NOMO-1 (cell line): Measurements from ENCODE around the gene ARHGEF9.

ENCODE experiments used
- DNase-seq, 2 experiments: peaks; one replicate each; lab custom pipeline; 2025; ENCODE audit not compliant: unreplicated experiment in 2 of 2; lab: John Stamatoyannopoulos, UW

Gene ARHGEF9

DNA sequence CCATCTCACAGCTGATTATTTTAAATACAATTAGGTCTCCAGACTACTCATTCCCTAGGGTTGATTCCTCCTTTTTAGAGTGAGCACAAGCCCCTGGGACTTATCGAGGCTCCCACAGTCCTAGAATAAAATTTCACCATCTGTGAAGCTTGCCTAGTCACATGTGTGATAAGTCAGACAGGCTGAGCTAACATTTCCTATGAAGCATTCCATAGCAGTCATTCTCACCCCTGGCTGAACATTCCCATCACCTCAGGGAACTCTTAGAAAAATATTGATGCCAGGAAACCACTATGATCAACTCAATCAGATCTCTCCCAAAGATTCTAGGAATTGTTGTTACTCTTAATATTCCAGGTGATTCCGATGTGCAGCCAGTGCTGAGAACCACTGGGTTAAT, 37.7 kb downstream of the ARHGEF9 start:
- no peak for DNase-seq

DNA sequence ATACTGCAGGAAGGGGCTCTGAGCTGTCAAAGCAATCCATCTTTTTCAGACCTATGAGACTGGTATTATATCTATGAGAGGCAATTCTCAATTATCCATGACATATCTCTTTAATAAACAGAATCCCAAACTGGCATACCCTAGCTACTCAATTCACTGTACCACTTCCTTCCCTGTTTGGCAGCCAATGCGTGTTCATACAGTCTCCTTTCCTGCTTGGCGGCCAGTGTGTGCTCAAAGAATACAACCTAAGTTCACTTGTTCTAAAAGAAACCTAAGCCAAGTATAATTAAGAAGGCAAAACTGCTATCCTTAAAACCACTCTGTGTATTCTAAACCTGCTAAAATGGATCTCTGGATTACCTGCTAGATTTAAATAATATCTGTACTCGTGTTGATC, 38.3 kb downstream of the ARHGEF9 start:
- no peak for DNase-seq

DNA sequence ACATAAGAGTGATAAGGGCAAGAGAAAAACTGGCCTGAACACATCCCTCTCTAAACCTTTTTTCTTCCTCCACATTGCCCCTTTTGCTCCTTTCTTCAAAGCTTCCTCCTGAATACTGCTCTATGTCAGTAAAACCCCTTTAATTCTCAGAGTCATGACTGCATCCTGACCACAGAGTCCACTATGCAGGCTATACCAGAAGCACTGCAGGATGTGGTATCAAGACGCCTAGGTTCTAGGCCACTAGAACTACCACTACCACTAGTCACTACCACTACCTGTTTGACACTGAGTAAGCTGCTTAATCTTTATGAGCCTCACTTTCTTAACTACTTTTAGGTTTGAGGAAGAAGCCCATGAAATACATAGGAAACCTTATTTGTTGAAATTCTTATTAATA, 38.7 kb downstream of the ARHGEF9 start:
- peak in 1 of 2 experiments; percentile 0 for DNase-seq

DNA sequence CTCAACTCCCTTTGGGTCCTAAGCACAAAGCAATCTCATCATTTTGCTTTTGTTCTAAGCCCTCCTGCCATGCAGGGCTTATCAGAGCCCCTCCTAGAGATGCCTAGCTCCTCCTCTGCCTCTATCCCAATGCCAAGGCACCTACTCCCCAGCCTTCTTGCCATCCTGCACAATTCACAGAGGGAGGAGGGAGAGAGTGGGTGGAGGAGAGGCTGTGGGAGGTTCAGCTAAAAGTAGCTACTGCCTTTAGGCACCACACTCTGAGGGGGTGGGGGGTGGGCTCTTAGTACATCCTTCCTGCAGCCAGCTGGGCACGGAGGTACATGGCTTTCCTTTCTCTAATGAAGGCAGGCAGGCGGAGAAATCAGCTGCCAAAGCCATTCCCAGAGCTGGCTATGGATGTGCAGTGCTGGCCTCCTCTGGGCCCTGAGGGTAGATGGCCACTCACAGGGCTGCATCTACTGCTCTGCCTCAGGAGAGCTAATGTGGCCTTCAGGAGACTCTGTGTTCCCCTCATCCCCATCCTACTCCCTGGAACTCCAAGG, 40.1 kb downstream of the ARHGEF9 start:
- no peak for DNase-seq

DNA sequence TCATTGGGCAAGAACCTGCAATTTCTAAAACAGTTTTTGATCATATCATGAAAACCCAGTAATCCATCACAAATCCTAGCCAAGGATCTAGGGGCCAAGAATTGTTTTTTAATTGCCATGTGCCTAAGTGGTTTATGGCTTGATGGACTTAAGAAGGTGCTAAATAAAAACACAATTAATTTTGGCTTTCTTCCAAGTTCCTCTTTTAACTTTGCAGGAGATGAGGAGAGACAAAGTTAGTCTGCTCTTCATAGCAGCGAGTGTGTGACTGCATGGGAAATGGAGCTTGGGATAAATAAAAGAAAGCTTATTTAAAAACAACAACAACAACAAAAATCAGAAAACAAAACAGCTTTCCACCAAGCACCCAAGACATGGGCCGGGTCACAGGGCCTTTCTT, 41.4 kb downstream of the ARHGEF9 start:
- peak in 1 of 2 experiments; percentile 1 for DNase-seq

DNA sequence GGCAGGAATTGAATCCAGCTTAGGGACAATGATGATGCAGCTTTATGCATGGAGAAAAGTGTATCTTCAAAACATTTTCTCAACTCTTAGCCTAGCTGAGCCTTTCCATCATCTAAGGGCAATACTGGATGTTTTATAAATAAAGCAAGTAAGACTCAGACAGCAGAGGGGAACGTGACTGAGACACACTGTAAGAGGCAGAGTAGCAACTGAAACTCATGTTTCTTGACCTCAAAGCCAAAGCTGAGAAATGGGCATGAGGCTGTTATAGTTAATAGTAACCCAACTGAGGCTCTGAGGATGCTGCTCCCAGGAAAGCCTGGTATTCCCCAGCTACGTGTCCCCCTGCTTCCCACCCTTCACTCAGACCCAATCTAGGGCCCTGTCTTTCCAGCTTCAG, 44.6 kb downstream of the ARHGEF9 start:
- no peak for DNase-seq

DNA sequence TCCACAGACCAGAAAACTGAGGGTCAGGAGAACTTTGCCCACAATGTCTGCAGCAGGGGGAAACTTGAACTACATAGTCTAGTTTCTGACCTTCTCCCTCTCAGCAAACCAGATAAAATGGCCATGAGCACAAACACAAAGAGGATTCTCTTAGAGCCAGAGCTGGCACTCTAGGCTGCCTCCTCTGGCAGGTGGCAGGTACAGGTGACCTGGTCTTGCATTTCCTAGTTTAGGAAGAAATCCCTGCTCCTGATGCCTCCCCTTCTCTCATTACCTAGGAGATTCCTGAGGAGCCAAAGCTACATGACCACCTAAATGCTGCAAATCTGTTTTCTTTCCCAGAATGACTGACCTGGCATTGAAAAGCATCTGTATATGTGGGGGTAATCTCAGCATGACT, 45.1 kb downstream of the ARHGEF9 start:
- no peak for DNase-seq

DNA sequence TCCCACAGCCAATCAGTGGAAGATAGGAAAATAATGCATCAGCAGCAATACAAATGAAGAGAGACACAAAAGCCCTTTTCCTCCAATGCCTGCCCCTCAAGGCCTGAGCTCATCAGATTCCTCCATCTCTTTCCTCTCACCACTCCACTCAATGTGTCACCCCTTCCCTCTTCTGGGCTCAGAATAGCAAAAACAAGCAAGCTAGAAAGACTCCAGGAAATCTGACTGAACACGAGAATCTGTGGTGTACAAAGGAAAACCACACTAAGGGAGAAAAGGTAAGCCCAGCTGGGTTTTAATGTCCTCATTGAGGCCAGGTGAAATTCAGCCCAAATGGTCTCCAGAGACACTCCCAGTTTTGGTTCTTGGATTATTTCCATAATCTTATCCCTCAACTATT, 46.3 kb downstream of the ARHGEF9 start:
- DNase-seq: no peak

DNA sequence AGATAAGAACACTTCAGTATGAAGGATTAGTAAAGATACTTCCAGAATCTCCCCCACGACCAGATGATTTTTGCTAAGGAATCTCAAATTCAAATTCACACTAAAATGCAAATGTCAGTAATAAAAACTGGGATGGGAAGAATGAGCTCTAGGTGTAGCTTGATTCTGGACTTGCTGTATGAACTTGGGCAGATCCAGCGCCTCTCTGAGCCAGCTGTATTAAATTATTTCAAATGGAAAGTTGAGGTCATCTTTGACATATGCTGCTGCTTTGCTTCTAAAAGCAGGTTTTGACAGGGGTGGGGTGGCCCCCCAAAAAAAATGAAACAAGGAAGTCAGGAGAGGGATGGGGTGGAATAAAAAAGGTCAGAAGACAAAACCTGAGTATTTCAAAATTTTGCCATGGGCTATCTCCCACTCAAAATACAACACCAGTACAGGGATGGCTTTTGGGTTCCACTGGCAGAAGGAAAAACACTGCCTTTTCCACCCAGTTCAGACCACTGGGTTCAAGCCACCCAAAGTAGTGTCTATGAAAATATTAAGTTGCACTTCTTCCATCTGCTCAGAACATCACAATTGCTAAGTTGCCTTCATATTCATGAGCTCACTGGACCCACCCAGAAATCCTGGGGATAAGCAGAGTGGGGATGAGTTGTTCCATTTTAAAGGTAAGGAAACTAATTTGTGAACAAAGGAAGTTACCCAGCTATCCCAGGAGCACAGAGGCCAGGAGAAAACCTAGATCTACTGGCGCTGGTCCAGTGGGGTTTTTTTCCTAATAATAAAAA, 47.7 kb downstream of the ARHGEF9 start:
- DNase-seq: no peak

DNA sequence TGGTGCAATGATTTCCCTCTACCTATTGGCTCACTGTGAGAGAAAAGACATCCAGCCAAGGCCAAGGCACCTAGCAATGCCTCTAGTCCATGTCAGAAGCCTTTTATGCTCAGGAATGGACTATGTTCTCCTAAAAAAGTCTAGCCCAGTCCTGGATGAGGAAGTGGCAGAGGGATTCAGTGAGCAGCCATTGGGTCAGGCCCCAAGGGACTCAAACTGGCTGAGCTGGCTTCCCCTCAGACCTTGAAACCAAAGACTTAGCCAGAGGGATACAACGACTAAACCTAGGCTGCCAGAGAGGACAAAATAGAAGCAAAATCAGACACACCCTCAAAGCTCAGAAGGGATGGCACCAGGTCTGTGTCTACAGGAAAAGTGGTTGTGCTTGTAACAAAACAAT, 49.1 kb downstream of the ARHGEF9 start:
- DNase-seq: no peak

DNA sequence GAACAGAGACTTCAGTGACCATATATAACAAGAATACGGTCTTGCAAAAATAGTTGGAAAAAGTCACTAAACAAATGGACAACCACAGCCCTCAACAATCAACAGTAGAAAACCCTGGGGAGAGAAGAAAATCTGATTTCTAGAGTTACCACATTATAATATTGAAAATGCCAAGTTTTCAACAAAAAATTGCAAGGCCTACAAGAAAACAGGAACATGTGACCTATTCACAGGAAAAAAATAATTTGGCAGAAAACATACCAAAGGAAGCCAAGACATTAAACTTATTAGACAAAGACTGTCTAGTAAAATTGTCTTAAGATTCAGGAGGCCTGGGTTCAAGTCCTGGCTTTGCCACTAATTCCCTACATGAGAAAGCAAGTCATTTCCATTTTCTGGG, 64.7 kb downstream of the ARHGEF9 start:
- no peak for DNase-seq

DNA sequence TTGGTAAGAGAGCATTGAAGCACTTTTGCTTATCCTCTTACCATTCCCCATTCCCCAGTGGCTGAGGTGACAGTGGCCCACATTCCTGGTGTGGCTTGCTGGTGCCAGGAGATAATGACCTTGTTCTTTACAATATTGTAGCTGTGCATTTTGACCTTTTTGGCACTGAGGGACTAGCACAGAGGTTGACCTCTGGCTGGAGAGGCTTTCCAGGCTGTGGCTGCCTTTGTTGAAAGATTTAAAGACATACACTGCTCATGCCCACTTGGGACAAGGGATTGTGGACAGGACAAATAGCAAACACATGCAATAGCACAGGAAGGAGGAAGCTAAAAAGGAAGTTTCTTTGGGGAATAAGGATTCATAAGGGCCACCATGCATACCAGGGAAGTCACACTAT, 65.4 kb downstream of the ARHGEF9 start:
- DNase-seq: no peak

DNA sequence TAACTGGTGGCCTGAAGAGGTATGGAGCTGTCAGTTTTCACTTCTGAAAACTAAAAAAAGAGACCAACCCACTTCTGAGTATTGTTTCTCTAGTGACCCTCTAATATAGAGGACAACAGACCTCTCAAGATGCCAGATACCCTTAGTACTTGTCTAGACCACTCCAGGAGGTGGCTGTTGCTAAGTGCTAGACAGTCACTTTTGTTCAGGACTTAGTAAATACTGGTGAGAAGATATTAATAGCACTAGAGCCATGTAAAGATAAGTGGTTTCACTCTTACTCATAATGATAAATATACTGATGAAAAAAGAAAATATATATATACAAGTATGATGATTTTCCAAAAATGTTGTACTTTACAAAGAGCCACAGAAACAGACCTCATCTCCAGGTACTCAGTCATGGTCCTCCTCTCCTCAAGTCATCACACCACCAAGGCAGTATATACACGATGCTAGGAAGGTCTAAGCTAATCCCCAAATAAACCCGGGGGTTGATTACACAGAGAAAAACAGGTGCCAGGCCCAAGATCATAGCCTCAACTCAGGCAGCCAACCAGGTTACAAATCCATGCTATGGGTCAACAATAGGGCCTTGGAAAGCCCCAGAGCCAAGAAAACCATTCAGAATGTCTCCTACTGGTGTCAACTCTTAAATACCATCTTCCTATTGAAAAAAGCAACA, 66.9 kb downstream of the ARHGEF9 start:
- DNase-seq: no peak

DNA sequence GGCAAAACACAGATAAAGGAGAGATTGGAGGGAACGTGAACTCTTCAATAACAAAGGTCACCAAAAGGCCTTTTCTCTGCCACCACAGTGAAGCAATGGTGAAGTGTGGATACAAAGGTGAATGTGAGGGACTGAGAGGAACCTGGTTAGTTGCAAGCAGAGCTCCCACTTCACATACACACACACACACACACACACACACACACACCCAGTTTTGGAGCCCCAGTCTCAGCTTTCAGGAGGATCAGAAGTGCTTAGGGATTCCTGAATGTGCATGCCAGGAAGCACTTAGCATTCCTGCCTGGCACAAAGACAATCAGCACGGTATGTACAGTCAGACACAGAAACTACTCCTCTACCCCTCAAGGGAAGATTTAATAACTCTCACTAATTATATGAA, 71.5 kb downstream of the ARHGEF9 start:
- no peak for DNase-seq

DNA sequence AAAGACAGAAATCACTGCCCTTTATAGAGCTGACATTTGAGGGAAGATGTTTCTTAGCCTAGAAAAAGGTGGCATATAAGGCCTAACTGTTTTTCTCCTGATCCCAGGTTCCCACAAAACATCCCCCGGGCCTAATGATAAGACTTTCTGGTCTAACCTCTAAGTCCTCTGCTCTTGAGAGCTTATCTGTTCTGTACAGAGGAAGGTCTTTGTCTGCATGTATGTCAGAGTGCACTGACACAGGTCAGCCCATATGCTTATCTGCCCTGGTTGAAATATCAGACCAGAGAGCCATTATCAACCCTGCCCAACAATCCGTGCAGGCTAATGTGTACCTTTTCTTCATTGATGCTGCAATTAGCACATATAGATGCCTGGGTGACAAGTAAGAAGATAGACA, 76.2 kb downstream of the ARHGEF9 start:
- no peak for DNase-seq

DNA sequence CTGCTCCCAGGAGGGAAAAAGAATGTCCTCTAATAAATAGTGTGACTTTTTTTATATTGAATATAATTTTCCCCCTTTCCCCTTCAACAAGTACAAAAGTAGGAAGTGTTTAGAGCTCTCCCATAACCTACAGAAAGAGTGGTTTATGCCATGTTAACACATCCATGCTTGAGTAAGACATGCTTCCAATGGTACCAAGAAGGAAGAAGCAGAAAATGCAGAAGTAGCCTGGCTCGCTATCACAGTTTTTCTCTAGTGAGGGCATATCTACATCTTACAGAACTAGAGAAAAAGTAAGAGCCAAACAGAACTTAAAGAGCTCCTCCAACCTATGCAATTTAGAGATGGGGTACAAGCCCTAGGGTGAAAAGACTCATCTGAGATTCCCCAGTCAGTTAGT, 82.5 kb downstream of the ARHGEF9 start:
- DNase-seq: no peak

DNA sequence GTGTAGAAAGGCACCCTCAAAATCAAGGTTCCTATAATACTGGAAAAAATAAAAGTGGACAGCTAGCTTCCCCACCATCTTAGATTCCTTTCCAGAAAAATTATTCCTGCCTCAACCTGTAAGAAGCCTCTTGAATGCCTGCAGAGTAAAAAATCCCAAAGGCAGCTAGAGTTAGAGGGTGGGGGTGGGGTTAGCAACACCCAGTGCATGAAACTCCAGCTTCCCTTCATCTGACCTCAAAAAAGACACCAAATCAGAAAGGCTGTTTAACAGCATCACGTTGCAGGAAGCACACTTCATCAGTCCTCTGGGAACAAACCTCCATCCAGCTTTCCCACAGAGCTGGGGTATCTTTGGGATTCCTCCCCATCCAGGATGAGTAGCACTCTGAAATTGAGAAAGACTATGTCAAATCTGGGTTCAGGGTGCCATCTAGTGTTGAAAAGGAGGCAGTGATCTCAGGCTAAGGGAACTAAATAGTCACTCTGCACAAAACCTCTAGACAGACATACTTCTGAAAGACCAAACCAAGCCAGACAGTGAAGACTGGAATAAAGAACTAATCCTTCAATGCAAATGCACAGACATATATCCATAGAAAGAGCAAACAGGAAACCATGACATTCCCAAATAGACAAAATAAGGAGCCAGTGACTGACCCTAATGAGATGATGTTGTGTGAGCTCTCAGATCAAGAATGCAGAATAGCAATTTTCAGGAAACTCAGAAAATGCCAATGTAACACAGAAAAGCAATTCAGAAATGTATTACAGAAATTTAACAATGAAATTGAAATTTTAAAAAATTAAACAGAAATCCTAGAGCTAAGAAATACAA, 97.9 kb downstream of the ARHGEF9 start:
- DNase-seq: peak in 1 of 2 experiments; percentile 40

DNA sequence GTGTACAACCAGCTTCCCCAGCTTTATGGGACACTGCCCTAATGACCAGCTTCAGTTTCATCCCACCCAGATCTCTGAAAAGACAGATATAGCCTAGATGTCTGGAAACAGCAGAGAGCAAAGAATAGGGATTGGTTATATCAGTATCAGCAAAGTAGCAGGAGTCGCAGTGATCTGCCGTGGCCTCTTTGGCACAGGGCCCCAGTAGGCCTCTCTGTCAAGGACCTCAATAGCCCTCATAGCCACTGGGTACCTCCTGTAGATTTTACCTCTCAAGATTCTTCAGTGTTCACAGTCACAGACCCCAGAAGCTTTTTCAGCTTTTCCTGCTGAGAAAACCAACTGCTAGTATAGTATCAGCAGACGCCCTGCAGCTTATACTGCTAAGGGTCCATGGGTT, 104.6 kb downstream of the ARHGEF9 start:
- no peak for DNase-seq

DNA sequence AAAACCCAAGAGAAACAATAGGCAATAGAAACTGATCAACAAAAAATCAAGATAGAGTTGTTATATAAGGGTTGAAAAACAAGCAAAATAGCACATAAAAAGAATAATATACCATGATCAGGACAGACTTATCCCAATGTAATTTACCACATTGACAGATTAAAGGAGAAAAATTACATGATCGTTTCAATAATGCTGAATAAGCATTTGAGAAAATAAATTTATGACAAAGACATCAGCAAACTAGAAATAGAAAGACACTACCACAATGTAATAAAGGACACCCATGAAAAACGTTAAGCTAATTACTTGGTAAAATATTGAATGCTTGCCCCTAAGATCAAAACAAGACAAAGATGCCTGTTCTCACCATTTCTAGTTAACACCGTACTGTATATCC, 105.6 kb downstream of the ARHGEF9 start:
- no peak for DNase-seq

DNA sequence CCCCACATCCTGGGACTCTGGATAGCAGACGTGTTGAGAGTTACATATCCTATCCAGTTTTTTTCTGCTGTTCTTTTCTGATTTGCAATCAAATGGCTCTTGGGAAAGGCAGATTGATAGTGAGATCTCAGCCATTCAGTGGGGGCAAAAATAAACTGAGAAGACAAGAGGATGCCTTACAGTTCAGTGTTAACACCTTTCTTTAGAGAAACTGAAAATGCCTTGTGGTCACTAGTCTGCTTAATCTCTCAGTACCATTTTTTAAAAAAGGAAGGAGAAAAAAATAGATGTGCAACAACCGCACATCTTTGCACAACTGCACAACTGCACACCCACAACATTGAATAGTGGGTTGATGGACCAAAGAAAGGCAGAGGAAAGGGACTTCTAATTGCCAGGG, 109.3 kb downstream of the ARHGEF9 start:
- DNase-seq: no peak

DNA sequence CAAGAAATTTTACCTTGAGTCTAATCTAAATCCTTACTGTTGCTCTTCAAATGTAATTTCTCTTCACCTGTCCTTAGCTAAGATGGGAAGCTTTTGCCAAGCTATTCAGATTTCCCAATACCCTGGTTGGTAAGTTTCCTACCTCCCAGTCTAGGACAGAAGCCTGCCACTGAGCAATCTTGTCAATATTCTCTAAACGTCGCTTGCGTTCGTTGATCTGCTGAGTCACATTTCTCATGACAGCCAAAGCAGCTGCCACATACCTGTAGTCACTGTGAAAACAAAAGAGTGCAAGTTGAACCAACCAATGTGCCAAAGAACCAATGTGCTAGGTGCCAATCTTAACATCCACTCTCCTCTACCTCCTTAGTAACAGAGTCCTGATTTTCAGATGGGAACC, 111.1 kb downstream of the ARHGEF9 start:
- DNase-seq: no peak
